ENCODE data around the gene KCNMA1. TPM values are rescaled to one million over a fixed set of nuclear protein-coding genes. Genes with fewer than 3 reads are reported as not detected.
A peak's percentile ranks its signal among the peaks of the same experiment; 100 is the strongest.

The KCNMA1 gene
- total and polyA plus RNA-seq, 4 donors = 36.2 to 95.0 (median 54.3) TPM

DNA sequence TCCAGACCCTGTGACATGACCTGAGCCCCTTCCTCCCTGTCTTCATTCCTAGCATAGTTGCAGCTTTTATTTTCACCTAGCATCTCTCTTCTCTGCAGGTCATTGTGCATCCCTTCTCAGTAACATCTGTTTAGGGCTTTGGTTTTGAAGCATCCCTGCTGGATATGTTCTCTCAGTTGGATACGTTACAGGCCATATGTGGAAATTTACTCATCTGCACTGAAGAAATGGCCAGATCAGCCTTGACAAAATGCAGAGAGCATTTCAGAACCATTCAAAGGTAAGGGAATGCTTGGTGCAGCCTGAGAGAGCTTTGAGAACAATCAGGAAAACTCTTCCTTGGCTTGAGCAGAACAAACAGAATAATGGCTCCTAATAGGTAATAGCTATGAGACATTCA, 647.0 kb downstream of the KCNMA1 start:
- Histone ChIP-seq H3K9me3 (ENCODE audit: control insufficient read depth, insufficient read depth, low read length) (no peaks in the 10 kb centered on the region), H3K27ac (ENCODE audit: low read depth, low read length) (no peak overlapping the region), H3K4me3 (ENCODE audit: low read depth, low read length) (no peak overlapping the region), H3K4me1 (ENCODE audit: control insufficient read depth, insufficient read depth, low read length) (peaks cover 11% of the 10 kb centered on the region), H3K27me3 (ENCODE audit: control insufficient read depth, insufficient read depth, low read length) (no peaks in the 10 kb centered on the region), H3K36me3 (ENCODE audit: control insufficient read depth, insufficient read depth, low read length) (no peaks in the 10 kb centered on the region)
- no peak for DNase-seq (ENCODE audit: low read depth in 4 of 6, low spot score in 6 of 6)
- 60% methylated on average over 1 of the region's 1 CpG for WGBS (ENCODE audit: insufficient coverage)

DNA sequence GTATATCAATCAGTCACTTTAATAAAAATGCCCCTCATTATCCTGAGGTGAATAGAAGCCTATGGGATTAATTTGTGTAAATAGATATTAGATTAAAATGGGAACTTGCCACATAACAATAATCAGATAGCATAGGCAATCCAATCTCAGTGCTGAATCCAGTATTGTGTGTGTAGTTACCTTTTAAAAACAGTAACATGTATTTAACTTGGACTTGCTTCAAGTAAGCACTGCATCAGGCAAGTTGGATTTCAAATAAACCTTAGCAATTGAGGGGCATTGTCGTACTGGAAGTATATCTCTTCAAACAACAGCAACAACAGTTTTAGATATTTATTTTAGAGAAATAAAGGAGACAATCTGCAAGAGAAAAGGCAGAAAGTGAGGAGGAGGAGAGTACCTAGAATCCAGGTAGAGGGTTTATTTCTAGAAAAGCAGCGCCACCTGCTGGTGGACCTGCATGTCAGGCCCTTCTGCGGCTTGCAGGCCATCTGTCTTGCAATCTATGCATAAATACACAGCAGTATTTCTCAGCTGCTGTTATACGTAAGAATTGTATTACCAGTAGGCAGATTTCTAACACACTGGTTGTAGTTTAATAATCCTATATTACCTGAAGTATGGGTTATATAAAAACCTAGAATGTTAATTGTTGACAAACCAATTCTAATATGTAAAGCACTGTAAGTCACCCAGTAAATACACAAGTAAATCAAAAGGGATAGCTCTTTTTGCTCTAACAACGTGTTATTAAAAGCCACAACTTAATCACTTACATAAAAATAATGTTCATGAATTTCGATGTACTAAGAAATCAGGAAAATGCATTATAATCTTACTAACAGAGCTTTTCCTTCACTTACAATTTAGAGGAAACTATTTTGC, 652.8 kb downstream of the KCNMA1 start:
- peak; percentile 60 to 96 (median 69) for DNase-seq (ENCODE audit: low read depth in 4 of 6, low spot score in 6 of 6)
- no CpG with 5 or more reads among the region's 6 CpGs for WGBS (ENCODE audit: insufficient coverage)
- Histone ChIP-seq H3K4me3 (ENCODE audit: low read depth, low read length) (no peak overlapping the region), H3K4me1 (ENCODE audit: control insufficient read depth, insufficient read depth, low read length) (no peaks in the 10 kb centered on the region), H3K36me3 (ENCODE audit: control insufficient read depth, insufficient read depth, low read length) (no peaks in the 10 kb centered on the region), H3K27me3 (ENCODE audit: control insufficient read depth, insufficient read depth, low read length) (no peaks in the 10 kb centered on the region), H3K9me3 (ENCODE audit: control insufficient read depth, insufficient read depth, low read length) (no peaks in the 10 kb centered on the region), H3K27ac (ENCODE audit: low read depth, low read length) (no peak overlapping the region)

DNA sequence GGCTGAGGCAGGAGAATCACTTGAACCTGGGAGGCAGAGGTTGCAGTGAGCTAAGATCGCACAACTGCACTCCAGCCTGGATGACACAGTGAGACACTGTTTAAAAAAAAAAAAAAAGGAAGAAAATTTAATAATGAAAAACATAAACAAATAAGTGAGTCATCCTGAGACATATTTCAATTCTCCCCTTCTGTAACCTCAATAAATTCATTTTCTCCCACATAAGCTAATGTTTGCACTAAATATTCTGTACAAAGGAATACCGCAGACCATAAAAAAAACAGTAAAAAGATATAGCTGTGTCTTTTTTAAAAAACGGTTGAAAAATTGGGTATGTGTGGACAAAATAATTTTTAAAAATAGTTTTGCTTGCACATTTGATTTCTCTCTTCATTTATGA, 654.0 kb downstream of the KCNMA1 start:
- no peak for DNase-seq (ENCODE audit: low read depth in 4 of 6, low spot score in 6 of 6)
- Histone ChIP-seq H3K4me1 (ENCODE audit: control insufficient read depth, insufficient read depth, low read length) (no peaks in the 10 kb centered on the region), H3K27me3 (ENCODE audit: control insufficient read depth, insufficient read depth, low read length) (no peaks in the 10 kb centered on the region), H3K27ac (ENCODE audit: low read depth, low read length) (no peak overlapping the region), H3K9me3 (ENCODE audit: control insufficient read depth, insufficient read depth, low read length) (no peaks in the 10 kb centered on the region), H3K4me3 (ENCODE audit: low read depth, low read length) (no peak overlapping the region), H3K36me3 (ENCODE audit: control insufficient read depth, insufficient read depth, low read length) (no peaks in the 10 kb centered on the region)
- WGBS (ENCODE audit: insufficient coverage) = no CpG with 5 or more reads among the region's 3 CpGs

DNA sequence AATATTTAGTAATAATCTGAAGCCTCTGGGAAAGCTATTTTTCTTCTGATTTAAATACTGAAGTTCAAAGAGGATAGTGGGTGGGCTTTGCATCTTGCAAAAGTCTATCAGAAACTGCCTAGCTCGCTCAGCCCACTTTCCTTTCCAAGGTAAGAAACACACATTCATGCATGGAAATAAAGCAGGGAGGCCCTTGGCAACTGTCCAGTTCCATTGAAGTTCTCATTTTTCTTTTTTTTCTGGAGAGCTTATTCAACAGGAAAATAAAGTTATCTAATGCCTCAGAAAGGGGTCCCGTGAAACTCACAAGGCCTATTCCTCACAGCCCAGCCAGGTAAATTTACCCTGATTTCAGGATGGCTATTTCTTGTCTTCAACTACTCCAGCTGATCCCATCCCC, 654.9 kb downstream of the KCNMA1 start:
- Histone ChIP-seq H3K36me3 (ENCODE audit: control insufficient read depth, insufficient read depth, low read length) (no peaks in the 10 kb centered on the region), H3K27me3 (ENCODE audit: control insufficient read depth, insufficient read depth, low read length) (no peaks in the 10 kb centered on the region), H3K9me3 (ENCODE audit: control insufficient read depth, insufficient read depth, low read length) (no peaks in the 10 kb centered on the region), H3K4me1 (ENCODE audit: control insufficient read depth, insufficient read depth, low read length) (no peaks in the 10 kb centered on the region), H3K27ac (ENCODE audit: low read depth, low read length) (no peak overlapping the region), H3K4me3 (ENCODE audit: low read depth, low read length) (no peak overlapping the region)
- 70% methylated on average over 1 of the region's 2 CpGs for WGBS (ENCODE audit: insufficient coverage)
- DNase-seq (ENCODE audit: low read depth in 4 of 6, low spot score in 6 of 6) = no peak

DNA sequence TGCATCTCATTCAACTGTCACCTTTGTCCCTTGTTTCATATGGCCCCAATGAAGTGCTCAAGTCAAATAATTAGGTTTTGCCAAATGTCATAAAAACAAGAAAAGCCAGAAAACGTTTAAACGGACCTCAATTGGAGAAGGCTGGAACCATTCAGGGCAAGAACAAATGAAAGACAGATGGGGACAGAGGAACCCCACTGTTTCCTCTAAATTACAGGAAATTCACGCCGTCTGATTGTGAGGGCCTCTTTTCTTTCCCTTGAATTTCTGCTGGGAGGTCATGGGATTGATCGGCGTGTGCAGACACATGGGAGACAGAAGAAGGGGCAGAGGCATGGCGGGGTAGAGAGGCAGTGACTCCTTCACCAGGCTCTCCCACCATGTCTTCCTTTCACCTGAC, 656.4 kb downstream of the KCNMA1 start:
- no peaks in the 10 kb centered on the region for H3K27me3 ChIP-seq (ENCODE audit: control insufficient read depth, insufficient read depth, low read length)
- H3K27ac ChIP-seq (ENCODE audit: low read depth, low read length) = no peak overlapping the region
- H3K4me3 ChIP-seq (ENCODE audit: low read depth, low read length) = no peak overlapping the region
- DNase-seq (ENCODE audit: low read depth in 4 of 6, low spot score in 6 of 6) = no peak
- no peaks in the 10 kb centered on the region for H3K36me3 ChIP-seq (ENCODE audit: control insufficient read depth, insufficient read depth, low read length)
- H3K4me1 ChIP-seq (ENCODE audit: control insufficient read depth, insufficient read depth, low read length) = no peaks in the 10 kb centered on the region
- no peaks in the 10 kb centered on the region for H3K9me3 ChIP-seq (ENCODE audit: control insufficient read depth, insufficient read depth, low read length)
- 44% methylated on average over 3 of the region's 7 CpGs for WGBS (ENCODE audit: insufficient coverage)

DNA sequence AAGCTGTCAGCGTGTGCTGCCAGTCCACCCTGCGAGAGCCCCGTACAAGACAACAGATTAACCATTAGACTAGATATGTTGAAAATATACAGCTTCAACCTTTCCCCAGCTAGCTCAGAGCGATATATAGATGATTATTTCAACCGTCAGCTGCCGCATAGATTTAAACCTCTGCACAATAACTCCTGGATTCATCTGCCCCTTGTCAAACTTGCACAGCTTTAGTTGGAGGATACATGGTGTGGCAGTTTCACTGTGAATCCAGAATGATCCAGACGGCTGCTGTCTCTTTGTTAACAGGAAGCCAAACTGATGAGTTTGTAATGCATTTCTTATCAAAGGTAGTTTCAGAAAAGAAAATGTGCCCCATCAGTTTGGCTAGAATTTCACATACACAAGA, 659.7 kb downstream of the KCNMA1 start:
- Histone ChIP-seq H3K9me3 (ENCODE audit: control insufficient read depth, insufficient read depth, low read length) (no peaks in the 10 kb centered on the region), H3K36me3 (ENCODE audit: control insufficient read depth, insufficient read depth, low read length) (no peaks in the 10 kb centered on the region), H3K27ac (ENCODE audit: low read depth, low read length) (no peak overlapping the region), H3K4me3 (ENCODE audit: low read depth, low read length) (no peak overlapping the region), H3K27me3 (ENCODE audit: control insufficient read depth, insufficient read depth, low read length) (no peaks in the 10 kb centered on the region), H3K4me1 (ENCODE audit: control insufficient read depth, insufficient read depth, low read length) (no peaks in the 10 kb centered on the region)
- WGBS (ENCODE audit: insufficient coverage) = 80% methylated on average over 1 of the region's 7 CpGs
- DNase-seq (ENCODE audit: low read depth in 4 of 6, low spot score in 6 of 6) = peak in 1 of 6 donors; percentile 46

DNA sequence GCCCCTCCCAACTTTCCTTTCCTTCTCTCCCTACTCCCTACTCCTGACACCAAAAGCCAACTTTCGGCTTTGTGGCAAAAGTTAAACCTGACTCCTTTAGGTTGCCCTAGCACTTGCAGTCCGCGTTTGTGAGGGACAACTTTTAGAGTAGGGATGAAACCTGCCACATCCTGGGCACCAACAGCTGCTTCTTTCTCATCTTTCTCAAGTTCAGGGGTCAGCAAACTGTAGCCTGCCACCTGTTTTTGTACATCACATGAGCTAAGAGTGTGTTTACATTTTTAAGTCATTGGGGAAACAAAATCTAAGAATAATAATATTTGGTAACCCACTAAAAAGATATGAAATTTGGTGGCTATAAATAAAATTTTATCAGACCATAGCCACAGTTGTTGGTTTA, 660.6 kb downstream of the KCNMA1 start:
- H3K9me3 ChIP-seq (ENCODE audit: control insufficient read depth, insufficient read depth, low read length) = no peaks in the 10 kb centered on the region
- no peak for DNase-seq (ENCODE audit: low read depth in 4 of 6, low spot score in 6 of 6)
- 95% methylated on average over 3 of the region's 3 CpGs for WGBS (ENCODE audit: insufficient coverage)
- no peaks in the 10 kb centered on the region for H3K4me1 ChIP-seq (ENCODE audit: control insufficient read depth, insufficient read depth, low read length)
- H3K27me3 ChIP-seq (ENCODE audit: control insufficient read depth, insufficient read depth, low read length) = no peaks in the 10 kb centered on the region
- no peaks in the 10 kb centered on the region for H3K36me3 ChIP-seq (ENCODE audit: control insufficient read depth, insufficient read depth, low read length)
- no peak overlapping the region for H3K4me3 ChIP-seq (ENCODE audit: low read depth, low read length)
- no peak overlapping the region for H3K27ac ChIP-seq (ENCODE audit: low read depth, low read length)

DNA sequence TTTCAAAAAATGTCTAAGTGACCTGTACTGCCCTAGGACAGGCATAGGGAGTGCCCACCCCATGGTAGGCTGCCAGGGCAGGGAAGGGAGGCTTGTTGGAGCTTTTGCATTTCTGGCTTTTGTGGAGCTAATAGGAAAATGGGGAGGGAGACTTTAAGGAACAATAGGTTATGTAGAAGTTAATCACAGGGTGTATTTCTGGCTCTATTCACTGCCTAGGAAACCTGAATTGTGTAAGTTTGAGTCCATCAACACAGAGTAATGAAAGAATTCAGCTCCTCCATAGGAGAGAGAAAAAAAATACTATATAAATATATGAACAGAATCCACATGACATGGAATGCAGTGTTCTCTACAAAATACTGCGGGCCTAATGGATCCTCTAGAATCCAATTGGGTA, 661.5 kb downstream of the KCNMA1 start:
- no peak overlapping the region for H3K27ac ChIP-seq (ENCODE audit: low read depth, low read length)
- H3K36me3 ChIP-seq (ENCODE audit: control insufficient read depth, insufficient read depth, low read length) = no peaks in the 10 kb centered on the region
- H3K4me1 ChIP-seq (ENCODE audit: control insufficient read depth, insufficient read depth, low read length) = no peaks in the 10 kb centered on the region
- no peak overlapping the region for H3K4me3 ChIP-seq (ENCODE audit: low read depth, low read length)
- DNase-seq (ENCODE audit: low read depth in 4 of 6, low spot score in 6 of 6) = no peak
- whole genome bisulfite sequencing (ENCODE audit: insufficient coverage) = 100% methylated on average over 1 of the region's 1 CpG
- no peaks in the 10 kb centered on the region for H3K9me3 ChIP-seq (ENCODE audit: control insufficient read depth, insufficient read depth, low read length)
- no peaks in the 10 kb centered on the region for H3K27me3 ChIP-seq (ENCODE audit: control insufficient read depth, insufficient read depth, low read length)

DNA sequence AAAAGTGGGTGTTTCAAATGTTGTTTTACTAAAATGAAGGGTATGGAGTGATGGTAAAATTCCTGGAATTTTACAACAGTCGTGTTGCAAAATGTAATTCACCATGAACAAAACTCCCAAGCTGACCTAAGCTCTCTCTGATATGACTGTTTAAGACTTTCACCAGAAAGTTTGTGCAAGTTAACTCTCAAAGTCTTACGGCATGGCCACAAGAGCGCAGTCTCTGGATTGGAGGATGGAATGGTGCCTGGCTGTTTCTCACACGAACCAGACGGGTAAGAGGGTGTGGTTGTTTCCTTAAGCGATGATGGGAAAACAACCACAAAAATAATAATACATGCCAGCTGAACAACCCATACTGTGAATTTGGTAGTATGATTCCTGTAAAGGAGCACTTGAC, 662.5 kb downstream of the KCNMA1 start:
- Histone ChIP-seq H3K4me1 (ENCODE audit: control insufficient read depth, insufficient read depth, low read length) (peaks cover 7% of the 10 kb centered on the region), H3K27ac (ENCODE audit: low read depth, low read length) (no peak overlapping the region), H3K4me3 (ENCODE audit: low read depth, low read length) (no peak overlapping the region), H3K27me3 (ENCODE audit: control insufficient read depth, insufficient read depth, low read length) (no peaks in the 10 kb centered on the region), H3K36me3 (ENCODE audit: control insufficient read depth, insufficient read depth, low read length) (no peaks in the 10 kb centered on the region), H3K9me3 (ENCODE audit: control insufficient read depth, insufficient read depth, low read length) (no peaks in the 10 kb centered on the region)
- 100% methylated on average over 1 of the region's 6 CpGs for WGBS (ENCODE audit: insufficient coverage)
- no peak for DNase-seq (ENCODE audit: low read depth in 4 of 6, low spot score in 6 of 6)

DNA sequence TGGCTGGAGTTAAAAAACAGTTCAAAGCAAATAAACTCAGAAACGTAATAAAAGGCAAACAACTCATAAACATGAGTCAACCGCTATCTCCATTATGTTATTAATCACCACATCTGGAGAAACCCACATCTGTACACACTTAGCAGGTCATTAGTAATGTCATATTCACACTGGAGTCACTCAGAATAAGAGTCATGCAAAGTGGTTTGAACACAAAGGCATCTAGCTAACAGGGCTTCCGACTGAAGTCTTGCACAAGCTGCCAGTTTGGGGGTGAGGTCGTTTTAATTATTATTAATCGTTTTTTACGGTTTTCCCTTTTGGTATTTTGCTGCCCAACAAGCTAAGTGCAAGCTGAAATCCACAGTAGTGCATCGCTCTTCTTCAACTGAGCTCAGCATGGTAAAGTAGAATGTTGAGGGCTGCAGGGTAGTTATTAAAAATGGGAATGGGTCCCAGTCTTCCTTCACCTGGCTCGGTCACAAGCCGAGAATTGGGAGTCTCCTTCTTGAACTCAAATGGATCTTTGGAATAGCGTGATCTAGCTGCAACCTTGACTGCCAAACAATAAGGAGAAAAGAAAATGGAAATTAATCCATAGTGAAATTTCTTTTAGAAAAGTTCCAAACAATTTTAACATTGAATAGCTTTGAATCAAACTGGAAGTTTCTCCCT, 663.5 kb downstream of the KCNMA1 start:
- WGBS (ENCODE audit: insufficient coverage) = 93% methylated on average over 9 of the region's 10 CpGs
- peak overlapping the region; percentile 62 for H3K27ac ChIP-seq (ENCODE audit: low read depth, low read length)
- no peaks in the 10 kb centered on the region for H3K27me3 ChIP-seq (ENCODE audit: control insufficient read depth, insufficient read depth, low read length)
- peaks cover 7% of the 10 kb centered on the region for H3K4me1 ChIP-seq (ENCODE audit: control insufficient read depth, insufficient read depth, low read length)
- H3K36me3 ChIP-seq (ENCODE audit: control insufficient read depth, insufficient read depth, low read length) = no peaks in the 10 kb centered on the region
- H3K4me3 ChIP-seq (ENCODE audit: low read depth, low read length) = no peak overlapping the region
- H3K9me3 ChIP-seq (ENCODE audit: control insufficient read depth, insufficient read depth, low read length) = no peaks in the 10 kb centered on the region
- no peak for DNase-seq (ENCODE audit: low read depth in 4 of 6, low spot score in 6 of 6)

All from spinal cord (tissue), 10 donors.